ENCODE measurements around the gene RSRC1. TPM values are rescaled to one million over a fixed set of nuclear protein-coding genes. Genes with fewer than 3 reads are reported as not detected.
"Not testable (repeated sequence)": the region's sequence is repeated elsewhere in the genome, so short reads cannot be mapped to it uniquely, and the experiment has no call there.

Gene RSRC1, protein sequence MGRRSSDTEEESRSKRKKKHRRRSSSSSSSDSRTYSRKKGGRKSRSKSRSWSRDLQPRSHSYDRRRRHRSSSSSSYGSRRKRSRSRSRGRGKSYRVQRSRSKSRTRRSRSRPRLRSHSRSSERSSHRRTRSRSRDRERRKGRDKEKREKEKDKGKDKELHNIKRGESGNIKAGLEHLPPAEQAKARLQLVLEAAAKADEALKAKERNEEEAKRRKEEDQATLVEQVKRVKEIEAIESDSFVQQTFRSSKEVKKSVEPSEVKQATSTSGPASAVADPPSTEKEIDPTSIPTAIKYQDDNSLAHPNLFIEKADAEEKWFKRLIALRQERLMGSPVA
- total RNA-seq = 47.2 TPM in 2 replicates

GRCh38 chr3:158109804-158110657 is at the start of gene RSRC1:
Gene RSRC1 (plus strand): TSS chr3:158110089. CDS start chr3:158122105, 12,016 bp downstream.
- intact Hi-C loops (cut with micrococcal nuclease) = loop anchor here (2.0 to 10.0 kb wide), 5 partner anchors 13 to 935 kb away; no protein-coding TSS in a partner anchor

DNA sequence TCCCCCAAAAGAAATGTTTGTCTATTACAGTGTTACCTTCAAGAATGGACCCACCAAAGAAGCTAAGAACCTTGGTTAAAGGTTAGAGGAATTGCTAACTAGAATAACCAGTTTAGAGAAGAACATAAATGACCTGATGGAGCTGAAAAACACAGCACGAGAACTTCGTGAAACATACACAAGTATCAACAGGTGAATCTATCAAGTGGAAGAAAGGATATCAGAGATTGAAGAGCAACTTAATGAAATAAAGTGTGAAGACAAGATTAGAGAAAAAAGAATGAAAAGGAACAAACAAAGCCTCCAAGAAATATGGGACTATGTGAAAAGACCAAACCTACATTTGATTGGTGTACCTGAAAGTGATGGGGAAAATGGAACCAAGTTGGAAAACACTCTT is 44.3 kb upstream of the RSRC1 start:
- intact Hi-C loops (cut with micrococcal nuclease) = not testable (repeated sequence)

DNA sequence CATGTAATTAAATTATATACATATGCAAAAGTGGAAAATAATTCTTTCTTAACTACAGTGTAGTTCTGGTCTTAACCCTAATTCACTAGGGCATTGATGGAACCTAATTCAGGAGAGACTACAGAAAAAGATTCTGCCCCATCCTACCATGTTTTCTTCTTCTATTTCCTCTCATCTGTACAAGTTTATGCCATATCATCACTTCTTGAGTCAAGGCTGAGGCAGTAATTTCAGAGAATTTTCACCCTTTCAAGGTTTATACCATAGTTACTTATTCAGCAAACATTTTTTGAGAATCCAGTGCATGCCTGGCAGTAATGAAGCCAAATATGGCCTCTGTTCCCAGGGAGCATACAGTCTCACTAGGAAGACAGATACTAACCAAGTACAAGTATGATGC is 37.1 kb upstream of the RSRC1 start:
- intact Hi-C loops (cut with micrococcal nuclease) = no loop called here

DNA sequence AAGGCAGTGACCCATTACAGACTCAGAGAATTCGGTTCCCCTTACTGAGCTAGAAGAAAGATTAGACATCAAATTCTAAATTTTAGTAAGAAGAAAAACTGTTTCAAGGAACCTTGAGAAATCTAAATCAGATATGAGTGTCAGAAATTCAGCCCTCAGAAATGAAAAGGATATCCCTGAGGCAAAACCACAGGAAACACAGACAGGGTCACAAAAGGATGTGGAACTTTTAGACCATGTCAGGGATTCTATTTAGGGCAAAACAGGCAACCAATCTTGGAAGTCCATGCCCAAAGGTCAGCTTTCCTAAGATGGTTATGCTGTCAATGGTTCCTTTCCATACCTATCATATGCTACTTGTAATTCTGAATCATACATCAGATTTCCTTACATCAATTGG is 35.3 kb upstream of the RSRC1 start:
- intact Hi-C loops (cut with micrococcal nuclease) = no loop called here

DNA sequence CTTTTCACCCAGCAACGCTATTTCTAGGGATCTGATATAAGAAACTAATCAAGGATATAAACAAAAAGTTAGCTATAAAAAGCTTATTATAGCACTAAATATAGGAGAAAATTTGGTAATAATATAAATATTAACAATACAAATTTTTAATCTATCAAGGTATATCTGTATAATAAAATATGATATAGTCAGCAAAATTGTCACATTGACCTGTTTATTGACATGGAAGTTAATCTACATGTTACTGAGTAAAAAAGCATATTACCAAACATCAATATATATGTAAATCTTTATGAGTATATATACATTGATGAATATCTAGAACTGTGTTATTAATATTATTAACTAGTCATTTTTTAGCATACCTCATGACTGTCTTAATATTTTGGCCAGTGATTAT is 30.3 kb upstream of the RSRC1 start:
- intact Hi-C loops (cut with micrococcal nuclease) = no loop called here

DNA sequence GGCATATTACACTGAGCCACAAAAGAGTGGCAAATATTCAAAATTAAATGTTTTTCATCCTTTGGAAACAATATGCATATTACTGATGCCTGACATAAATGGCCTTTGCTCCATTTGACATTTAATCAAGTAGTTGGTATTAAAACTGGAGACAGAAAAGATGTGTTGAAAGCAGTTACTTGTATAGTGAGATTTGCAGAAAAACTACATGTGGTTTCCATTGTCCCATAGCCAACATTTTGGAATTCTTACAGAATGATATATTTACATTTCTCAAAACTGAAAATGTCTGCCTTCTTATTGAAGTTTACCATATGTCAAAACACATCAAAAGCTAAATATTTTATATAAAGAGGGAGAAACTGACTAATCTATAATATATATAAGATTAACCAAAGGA is 25.2 kb upstream of the RSRC1 start:
- intact Hi-C loops (cut with micrococcal nuclease) = no loop called here

DNA sequence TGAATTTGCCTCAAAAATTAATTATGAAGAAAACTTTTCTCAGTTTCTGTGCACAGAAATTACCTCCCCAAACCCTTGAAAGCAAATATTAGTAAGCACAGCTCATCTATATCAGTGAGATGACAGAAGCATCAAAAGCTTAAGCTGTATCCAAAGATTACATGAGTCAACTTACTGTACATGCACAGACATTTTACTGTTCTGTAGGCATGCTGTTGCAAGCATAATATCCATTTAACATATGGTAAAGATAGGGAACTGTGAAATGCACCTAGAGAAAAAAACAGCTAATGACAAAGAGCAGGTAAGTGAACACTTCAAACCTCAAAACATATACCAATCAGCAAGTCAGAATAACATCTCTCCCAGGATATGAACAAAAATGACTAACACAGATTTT is 24.5 kb upstream of the RSRC1 start:
- intact Hi-C loops (cut with micrococcal nuclease) = no loop called here

DNA sequence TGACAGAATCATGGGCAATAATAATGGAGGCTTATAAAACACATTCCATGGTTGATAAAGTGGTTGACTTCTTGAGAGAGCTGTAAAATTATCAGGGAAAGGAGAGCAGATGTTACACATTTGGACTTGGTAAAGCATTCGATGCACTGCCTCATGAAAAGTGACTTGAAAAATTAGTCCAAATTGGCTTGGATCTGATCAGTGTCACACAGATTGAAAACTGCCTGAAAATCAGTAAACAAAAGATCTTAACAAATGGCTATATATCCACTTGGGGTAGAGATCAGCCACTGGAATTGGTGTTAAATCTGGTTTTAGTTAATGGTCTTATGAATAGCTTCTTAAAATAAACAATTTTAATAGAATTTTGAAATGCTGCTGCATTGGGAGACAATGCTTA is 24.0 kb upstream of the RSRC1 start:
- intact Hi-C loops (cut with micrococcal nuclease) = no loop called here

DNA sequence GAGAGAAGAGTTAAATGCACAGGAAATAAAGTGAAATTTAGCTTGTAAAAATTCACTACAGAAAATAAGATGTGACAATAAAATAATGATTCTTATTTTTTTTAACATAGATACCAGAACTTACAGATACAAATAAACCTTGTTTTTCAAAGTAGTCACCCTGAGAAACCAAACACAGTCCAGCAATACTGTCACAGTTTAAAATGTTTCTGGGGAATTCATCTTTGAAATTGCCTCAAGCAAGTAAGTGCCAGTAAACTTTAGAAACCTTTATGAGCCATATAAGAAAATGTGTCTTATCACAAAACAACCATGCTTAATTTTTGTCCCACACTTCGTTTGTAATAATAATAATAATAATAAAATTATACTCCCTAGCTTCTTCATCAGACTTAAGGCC is 23.5 kb upstream of the RSRC1 start:
- intact Hi-C loops (cut with micrococcal nuclease) = no loop called here

DNA sequence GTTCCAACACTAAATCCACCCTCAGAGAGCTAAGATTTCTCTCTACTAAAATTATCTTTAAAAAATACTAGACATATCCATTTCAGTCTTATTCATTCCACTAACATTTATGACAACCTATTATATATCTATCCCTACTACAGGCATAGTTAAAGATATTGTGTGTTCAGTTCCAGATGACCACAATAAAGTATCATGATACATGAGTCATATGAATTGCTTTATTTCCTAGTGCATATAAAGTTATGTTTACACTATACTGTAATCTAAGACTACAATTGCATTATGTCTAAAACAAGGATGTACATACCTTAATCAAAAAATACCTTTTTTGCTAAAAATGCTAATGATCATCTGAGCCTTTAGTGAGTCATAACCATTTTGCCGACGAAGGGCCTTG is 23.1 kb upstream of the RSRC1 start:
- intact Hi-C loops (cut with micrococcal nuclease) = no loop called here

GRCh38 chr3:158091531-158091930 is 18.4 kb upstream of the RSRC1 start:
- intact Hi-C loops (cut with micrococcal nuclease) = loop anchor here (2.0 kb wide), 1 partner anchor 221 kb away; no protein-coding TSS in a partner anchor

GRCh38 chr3:158093526-158093925 is 16.4 kb upstream of the RSRC1 start:
- intact Hi-C loops (cut with micrococcal nuclease) = no loop called here

- intact Hi-C loops (cut with micrococcal nuclease) = loop anchor here (1.0 kb wide), 1 partner anchor 9 kb away; no protein-coding TSS in a partner anchor
Measured at GRCh38 chr3:158094235-158095110, 15.4 kb upstream of the RSRC1 start.

DNA sequence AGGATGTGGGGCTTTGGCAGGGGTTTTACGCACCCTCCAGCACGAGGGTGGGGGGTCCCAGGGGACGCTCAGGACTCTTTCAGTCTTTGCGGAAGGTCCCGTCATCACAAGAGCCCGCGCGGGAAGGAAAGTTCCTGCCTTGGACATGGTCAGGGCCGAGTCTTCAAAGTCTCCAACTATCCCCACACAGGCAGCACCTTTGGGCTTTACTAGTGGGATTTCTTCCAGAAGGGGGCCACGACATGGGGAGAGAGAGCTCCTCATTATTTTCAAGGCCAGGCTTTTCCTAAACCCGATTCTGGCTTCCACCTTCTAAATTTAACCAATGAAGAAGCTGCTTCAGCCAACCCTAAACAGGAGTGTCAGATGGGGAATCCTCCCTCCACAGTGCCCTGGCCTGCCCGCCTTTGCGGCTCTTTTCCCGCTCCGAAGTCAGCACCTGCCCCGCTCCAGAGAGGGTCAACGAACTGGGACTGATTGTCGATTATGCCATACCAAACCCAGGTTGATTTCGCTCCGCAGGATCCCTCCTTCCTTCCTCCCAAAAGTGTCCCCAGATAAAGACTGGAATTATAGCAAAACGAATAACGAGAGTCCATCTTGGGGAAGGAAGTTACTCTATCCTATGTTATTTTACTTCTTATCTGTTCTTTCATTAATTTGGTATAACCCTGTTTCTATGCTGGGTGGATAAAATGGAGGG is 14.6 kb upstream of the RSRC1 start:
- intact Hi-C loops (cut with micrococcal nuclease) = loop anchor here (1.0 kb wide), 1 partner anchor 8 kb away; no protein-coding TSS in a partner anchor

- intact Hi-C loops (cut with micrococcal nuclease) = loop anchor here (1.0 to 2.0 kb wide), 2 partner anchors 7 to 15 kb away; partner anchors contain the start of gene RSRC1
Measured at GRCh38 chr3:158095814-158096704, 13.8 kb upstream of the RSRC1 start.

DNA sequence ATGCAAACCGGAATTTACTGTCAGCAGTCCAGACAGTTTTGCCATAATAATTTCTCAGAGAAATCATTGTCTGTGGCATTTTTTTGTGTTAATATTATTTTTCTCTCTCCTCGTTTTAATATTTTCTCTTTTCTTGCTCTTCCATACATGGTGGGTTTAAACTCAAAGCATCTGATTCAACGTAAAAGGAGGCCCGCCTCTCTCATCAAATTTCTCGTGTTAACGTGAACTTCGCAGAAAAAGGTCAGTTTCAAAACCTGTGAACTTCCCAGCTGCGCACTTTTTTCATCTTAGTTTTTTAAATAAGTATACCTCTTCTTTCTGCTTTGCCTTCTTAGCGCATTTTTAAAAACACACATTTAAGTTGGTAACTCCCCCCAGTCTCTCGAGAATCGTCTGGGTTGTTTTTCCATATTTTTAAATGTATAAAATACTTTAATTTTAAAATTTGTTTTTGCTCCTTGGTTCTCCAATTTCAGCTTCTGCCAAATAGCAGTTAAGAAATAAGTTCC is 12.8 kb upstream of the RSRC1 start:
- intact Hi-C loops (cut with micrococcal nuclease) = loop anchor here (2.0 kb wide), 1 partner anchor 14 kb away; the partner anchor contains the start of gene RSRC1

DNA sequence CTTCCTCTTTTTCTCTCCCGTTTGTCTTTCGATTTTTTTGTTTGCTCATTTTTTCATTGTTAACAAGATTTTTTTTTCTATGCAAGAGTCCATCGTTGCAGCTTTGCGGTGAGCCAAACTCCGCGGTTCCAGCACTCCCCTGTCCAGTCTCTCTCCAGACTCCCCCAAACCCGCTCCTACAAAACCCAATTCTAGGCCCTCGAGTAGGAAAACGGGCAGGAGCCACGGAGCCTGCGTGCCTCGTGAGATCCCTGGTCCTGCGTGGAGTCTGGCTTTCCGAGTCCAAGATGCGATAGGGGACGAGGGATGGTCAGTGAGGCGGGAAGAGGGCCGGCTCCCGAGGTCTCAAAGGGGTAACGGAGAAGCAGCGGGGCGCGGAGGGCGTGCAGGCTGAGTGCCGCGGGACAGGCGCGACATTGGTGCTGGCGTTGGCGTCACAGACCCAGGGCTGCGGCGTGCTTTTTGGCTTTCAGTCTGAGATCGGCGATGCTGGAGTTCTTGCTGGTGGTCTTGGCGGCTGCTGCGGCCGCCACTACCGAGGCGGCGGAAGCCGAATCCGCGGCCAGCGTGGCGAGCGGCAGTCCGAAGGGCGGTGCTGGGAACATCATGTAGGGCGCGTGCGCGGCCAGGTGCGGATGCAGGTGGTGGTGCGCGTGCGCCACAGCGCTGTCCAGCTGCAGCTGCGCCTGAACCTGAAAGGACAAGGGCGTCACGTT is 12.1 kb upstream of the RSRC1 start:
- intact Hi-C loops (cut with micrococcal nuclease) = loop anchor here (1.0 to 2.0 kb wide), 2 partner anchors 9 to 13 kb away; partner anchors contain the start of genes RSRC1 and SHOX2

- intact Hi-C loops (cut with micrococcal nuclease) = loop anchor here (1.0 kb wide), 1 partner anchor 8 kb away; the partner anchor contains the start of gene SHOX2
Measured at GRCh38 chr3:158098309-158098639, 11.6 kb upstream of the RSRC1 start.
